Amygdala (tissue), 56 donors: ENCODE data around the gene CLEC10A.
"Not testable (repeated sequence)": the region's sequence is repeated elsewhere in the genome, so short reads cannot be mapped to it uniquely, and the experiment has no call there.

Experiments used
- DNase-seq, 56 donors: peaks; one replicate each; lab custom pipeline; 2025; lab: John Stamatoyannopoulos, UW

The CLEC10A gene, protein sequence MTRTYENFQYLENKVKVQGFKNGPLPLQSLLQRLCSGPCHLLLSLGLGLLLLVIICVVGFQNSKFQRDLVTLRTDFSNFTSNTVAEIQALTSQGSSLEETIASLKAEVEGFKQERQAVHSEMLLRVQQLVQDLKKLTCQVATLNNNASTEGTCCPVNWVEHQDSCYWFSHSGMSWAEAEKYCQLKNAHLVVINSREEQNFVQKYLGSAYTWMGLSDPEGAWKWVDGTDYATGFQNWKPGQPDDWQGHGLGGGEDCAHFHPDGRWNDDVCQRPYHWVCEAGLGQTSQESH

DNA sequence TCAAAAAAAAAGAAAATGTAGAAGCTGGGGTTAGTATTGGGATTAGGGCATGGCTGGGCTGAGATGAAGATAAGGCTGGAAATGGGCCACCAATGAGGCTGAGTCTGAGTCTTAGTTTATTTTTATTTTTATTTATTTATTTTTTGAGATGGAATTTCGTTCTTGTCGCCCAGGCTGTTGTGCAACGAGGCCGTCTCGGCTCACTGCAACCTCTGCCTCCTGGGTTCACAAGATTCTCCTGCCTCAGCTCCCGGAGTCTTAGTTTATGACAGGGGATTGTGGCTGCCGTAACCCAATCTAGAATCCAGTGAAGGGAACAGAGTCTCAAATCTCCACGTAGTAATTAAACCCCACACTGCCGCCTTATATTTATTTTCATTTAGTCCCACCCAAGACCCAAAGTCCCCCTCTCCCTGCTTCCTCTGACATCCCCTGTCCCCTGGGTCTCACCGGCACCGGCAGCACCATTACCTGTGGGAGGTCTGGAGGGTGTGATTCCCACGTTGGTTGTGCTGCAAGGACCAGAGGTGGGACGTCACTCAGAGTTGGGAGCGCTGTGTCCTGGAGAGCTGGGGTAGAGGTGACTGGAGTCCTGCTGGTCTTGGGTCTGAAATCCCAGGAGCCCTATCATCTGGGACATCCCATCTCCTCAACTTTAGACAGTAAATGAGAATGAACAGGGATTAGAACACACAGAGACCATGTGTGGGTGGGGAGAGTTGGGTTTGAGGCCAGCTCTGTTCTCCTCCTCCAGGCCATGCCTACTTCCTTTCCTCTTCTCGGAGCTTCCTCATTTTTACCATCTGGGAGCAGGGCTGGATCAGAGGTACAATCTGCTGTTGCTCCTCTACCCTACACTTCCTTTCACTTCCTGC is at the start of gene CLEC10A:
Gene CLEC10A, minus strand, starts transcription at position 671 of the 875 bp plus-strand sequence. CDS start 1,439 bp downstream, outside the sequence.
- DNase-seq: no peak

DNA sequence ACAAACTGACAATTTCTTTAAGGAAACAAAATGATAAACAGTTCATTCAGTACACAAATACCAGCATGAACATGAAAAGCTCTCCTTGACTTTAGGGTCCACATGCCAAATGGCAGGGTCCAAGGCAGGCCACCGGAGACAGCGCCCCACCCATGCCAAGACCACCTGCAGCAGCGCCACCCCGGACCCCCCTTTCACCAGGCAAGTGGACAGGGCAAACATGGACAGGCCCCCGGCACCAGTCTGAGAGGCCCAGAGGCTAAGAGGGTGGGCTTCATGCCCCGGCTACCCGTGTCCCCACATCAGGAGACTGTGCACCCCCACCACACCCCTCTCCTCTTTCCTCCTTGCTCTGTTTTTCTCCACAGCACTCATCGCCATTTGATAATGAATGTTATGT is 49.3 kb upstream of the CLEC10A start:
- no peak for DNase-seq

DNA sequence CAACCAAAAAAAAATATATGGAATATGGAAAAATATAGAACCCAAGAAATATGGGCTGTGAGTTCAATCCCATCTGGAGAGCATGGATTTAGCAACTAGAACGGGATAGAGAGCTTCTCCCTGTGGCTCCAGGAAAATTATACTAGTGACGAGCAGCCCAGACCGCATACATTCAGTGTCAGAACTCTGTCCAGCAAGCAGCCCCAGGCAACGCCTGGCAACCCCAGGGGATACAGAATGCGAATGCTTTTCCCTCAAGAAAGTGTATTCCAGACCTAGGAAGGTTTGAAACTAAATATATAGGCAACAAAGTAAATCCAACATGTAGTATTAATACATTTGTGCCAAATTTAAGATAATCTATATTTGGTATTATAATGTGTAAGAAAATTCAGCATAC is 48.1 kb upstream of the CLEC10A start:
- no peak for DNase-seq

DNA sequence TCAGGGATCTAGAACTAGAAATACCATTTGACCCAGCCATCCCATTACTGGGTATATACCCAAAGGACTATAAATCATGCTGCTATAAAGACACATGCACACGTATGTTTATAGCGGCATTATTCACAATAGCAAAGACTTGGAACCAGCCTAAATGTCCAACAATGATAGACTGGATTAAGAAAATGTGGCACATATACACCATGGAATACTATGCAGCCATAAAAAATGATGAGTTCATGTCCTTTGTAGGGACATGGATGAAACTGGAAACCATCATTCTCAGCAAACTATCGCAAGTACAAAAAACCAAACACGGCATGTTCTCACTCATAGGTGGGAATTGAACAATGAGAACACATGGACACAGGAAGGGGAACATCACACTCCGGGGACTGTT is 47.5 kb upstream of the CLEC10A start:
- not testable (repeated sequence) for DNase-seq

DNA sequence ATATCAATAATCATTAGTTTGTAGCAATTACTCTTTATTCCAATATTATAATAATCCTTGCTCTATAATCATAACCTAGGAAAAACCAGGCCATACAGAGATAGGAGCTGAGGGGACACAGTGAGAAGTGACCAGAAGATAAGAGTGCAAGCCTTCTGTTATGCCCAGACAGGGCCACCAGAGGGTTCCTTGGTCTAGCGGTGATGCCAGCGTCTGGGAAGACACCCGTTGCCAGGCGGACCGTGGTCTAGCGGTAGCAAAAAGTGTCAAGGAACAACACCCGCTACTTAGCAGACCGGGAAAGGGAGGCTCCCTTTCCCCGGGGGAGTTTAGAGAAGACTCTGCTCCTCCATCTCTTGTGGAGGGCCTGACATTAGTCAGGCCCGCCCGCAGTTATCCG is 46.3 kb upstream of the CLEC10A start:
- not testable (repeated sequence) for DNase-seq

DNA sequence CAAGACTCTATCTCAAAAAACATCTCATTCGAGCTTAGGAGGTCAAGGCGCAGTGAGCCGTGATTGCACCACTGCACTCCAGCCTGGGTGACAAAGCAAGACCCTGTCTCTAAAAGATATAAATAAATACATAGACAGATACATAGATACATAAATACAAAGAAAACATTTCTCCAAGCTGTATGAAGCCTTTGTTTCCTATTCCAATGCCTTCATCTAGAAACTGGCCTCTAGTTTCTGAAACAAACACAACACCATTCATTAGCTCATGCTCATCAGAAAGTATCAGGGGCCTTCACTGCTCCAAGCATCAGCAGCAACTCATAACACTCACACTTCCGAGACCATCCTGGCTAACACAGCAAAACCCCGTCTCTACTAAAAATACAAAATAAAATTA is 44.9 kb upstream of the CLEC10A start:
- DNase-seq: no peak

DNA sequence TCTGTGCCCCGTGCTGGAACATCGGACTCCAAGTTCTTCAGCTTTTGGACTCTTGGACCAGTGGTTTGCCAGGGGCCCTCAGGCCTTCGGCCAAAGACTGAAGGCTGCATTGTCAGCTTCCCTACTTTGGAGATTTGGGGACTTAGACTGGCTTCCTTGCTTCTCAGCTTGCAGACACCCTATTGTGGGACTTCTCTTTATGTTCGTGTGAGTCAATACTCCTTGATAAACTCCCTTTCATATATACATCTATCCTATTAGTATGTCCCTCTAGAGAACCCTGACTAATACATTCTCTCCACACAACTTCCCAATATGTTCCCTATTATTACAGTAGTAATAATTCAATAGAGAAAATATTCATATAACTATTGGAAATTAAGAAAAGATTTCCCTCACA is 43.8 kb upstream of the CLEC10A start:
- no peak for DNase-seq

DNA sequence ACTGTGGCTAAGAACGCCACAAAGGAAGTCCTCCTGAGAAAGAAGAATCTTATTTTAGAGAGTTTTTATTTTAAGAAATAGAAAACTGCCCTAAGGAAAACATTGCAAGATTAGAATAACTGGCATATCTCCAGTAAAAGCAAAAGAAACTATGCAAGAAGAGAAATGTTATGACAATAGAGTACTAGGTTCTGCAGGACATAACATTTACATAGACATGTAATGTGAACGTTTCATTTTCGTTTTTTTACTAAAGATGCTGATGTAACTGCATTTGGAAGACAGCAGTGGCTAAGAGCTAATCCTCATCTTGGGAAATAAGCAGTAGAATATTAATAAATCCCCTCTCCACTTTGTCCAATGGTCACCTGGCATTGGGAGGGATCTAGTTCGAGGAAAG is 42.3 kb upstream of the CLEC10A start:
- no peak for DNase-seq

DNA sequence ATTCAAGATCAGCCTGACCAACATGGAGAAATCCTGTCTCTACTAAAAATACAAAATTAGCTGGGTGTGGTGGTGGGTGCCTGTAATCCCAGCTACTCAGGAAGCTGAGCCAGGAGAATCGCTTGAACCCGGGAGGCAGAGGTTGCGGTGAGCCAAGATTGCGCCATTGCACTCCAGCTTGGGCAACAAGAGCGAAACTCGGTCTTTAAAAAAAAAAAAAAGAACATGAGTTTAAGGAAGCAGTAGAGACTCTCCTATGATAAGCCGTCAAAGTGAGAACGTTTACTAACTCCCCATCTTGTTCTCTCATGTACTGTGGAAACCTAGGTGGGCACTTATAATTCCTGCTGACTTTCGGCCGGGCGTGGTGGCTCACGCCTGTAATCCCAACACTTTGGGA is 40.6 kb upstream of the CLEC10A start:
- DNase-seq: not testable (repeated sequence)

DNA sequence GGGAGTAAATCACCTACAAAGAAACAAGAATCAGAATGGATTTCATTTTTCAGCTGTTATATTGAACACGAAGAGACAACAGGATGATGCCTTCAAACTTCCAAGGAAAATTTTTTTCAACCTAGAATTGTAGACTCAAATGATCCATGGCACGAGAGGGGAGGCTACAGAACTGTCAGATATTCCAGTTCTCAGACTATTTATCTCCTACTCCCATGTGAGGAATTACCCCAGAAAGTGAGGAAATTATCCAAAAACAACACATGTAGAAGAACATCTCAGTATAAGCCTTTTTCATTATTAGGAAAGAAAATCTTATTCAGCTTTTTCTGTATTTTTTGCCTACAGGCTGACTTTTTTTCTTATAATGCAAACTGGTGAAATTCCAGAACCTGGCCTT is 40.1 kb upstream of the CLEC10A start:
- no peak for DNase-seq

DNA sequence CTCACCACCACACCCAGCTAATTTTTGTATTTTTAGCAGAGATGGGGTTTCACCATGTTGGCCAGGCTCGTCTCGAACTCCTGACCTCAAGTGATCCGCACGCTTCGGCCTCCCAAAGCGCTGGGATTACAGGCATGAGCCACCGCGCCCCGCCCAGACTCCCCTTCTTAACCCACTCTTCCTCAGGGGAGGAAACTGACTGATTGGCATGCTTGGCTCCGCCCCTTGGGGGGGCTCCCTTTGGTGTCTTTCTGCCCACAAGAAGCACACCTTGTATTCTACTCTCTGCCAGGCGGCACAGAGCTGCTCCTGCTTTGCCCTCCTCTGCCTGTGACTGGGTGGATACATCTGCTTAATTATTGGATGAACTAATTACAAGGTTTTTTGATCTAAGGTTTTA is 39.3 kb upstream of the CLEC10A start:
- no peak for DNase-seq

DNA sequence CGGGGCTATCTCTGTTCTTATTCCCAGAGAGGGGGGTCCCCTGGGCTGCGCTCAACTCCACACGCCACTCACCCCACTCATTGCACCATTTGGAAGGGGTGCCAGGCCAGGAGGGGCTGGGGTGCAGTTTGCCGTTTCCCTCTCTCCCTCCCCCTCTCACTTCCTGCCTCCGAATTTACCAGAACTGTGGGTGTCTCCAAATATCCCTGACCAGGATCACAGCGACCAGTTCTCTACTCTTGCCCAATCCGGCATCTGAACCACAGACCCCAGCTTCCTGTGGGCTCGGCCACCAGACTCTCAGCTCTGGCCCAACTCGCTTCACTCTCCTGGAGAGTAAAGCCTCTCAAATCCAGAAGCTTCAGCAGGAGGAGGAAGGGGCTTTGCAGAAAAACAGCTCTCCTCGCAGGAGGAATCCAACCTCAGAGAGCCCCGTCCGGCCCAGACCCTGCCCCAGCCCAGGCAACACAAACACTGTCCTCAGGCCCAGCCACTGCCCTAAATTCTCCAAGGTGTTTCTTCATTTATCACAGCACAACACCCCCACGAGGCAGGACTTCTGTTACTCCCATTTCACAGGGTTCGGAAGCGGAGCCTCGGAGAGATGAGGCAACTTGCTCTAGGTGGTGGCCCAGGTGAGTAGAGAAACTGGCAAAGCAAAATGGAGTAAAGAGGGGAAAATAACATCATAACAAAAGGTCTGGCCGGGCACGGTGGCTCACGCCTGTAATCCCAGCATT is 35.0 kb upstream of the CLEC10A start:
- DNase-seq: peak in 12 of 56 donors; percentile 7 to 47 (median 18)

DNA sequence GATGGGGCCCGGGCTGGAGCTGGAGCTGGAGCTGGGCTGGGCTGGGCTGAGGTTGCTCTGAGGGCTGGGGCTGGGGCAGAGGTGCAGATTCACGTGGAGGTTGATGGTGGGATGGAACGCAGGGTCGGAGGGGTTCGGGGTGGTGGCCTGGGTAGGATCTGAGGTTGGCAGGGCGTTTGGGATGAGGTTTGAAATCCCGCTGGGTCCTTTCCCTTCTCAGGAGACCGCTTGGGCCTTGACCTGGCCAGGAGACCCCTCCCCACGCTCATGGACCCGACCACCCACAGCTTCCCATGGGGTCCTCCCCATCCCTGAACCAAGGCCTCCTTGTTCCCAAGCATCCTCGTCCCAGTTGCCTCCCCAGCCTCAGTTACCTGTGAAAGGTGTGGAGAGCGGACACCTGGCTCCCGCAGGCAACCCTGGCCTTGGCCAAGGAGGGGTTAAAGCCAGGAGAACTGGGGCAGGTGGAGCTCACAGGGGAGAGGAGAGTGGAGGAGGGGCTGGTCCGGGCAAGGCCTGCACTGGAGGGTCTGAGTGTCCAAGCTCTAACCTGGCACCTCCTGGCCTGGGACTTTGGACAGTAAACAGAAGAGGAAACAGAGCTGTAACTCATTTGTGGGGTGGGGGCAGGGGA is 34.3 kb upstream of the CLEC10A start, which contains the start of gene ASGR2:
Gene ASGR2, minus strand, starts transcription at position 582 of the 634 bp plus-strand sequence. CDS start 582 bp downstream, outside the sequence.
- no peak for DNase-seq

DNA sequence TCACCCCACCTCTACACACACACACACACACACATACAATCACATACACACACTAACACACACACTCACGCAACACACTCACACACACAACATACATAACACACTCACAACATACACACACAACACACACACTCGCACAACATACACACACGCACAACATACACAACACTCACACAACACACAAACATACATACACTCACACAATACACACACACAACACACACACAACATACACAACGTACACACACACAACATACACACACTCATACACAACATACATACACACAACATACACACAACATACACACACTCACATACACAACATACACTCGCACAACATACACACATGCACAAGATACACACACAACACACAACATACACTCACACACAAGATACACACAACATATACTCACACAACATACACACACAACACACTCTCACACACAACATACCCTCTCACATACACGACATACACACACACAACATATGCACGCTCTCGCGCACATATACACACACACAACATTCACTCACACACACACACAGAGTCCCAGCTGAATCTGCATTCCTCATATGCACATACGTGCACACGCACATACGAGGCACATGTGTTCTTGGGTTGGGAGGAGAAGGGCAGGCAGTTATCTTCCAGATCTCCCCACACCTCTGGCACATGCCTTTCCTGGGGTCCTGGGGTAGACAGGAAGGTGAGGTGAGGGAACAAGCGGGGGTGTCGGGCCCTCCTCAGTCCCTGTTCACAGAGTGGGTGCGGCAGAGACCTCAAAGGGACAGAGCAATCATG is 33.4 kb upstream of the CLEC10A start:
- no peak for DNase-seq

DNA sequence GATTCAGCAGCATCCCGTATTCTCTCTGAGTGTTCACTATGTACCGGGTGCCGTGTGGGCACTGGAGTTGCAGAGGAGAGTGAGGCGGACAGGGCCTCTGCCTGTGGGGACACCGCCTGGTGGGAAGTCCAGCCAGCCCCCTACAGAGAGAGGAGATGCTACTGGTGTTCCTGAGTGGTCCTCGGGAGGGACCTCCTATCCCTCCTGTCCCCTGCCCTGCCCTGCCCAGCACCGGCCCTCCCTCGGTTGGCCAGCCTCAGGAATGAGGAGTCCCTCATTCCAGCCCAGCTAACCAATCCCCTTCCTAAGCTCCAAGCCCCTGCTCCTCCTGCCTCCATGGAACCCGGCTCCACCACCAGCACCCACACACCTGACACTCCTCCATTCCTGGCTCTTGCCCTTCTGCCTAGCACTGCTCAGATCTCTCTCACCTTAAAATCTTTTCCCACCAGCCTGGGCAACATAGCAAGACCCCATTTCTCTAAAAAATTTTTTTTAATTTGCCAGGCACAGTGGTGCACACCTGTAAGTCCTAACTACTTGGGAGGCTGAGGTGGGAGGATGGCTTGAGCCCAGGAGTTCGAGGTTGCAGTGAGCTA is 32.6 kb upstream of the CLEC10A start:
- DNase-seq: no peak

DNA sequence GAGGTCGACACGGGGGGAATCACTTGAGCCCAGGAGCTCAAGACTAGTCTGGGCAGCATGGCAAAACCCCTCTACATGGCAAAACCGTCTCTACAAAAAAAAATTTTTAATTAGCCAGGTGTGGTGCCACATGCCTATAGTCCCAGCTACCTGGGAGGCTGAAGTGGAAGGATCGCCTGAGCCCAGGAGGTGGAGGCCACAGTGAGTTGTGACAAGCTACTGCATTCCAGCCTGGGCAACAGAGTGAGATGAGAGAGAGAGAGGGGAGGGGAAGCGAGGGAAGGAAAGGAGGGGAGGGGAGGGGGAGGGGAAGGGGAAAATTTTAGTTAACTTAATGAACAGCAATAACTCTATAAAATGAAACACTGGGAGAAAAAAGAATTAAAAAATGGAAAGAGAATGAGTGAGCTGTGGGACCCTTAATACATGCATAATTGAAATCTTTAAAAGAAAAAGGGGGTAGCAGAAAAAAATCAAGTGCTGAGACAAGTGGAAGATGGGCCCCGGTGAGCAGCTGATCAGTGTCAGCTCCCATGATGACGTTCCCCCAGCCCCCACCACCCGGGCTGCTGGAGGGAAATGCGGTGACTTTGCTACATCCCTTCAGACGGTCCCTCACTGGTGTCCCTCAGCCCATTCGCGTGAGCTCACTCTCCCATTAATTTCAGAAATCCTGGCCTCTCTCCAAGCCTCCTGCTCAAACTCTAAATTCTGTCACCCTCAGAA is 31.9 kb upstream of the CLEC10A start:
- DNase-seq: peak in 1 of 56 donors; percentile 29

DNA sequence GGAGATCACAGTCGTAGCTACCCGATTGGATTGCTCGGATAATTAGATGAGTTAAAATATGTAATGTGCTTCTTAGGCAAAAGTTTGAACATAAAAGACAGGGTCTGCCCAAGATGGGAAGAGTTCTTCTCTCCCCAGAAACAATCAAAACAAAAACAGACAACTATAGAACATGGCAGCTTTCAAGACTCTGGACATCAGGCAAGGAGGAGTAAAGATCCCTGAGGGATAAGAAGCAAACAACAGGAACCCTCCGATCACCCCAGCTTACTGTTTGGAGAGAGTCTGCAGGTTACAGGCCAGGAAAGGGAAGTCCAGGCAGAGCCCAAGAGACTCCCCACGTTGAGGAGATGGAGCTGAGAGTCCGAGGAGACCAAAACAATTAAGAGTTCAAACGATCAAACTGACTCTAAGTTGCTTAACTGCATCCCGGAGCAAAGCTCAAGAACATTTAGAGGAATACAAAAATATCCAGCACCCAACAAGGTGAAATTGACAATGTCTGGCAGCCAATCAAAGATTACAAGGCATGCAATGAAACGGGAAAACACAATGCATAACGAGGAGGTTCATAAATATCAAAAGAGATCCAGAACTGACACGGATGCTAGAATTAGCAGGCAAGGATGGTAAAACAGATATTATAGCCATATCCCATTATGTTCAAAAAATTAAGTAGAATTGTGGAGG is 30.7 kb upstream of the CLEC10A start:
- no peak for DNase-seq
